DND-41 (cell line): ENCODE data around the gene SCGB1D2.

Experiments used
- CTCF ChIP-seq: IDR thresholded peaks from 2 replicates; pipeline ENCODE4 v1.5.1; 2012; ENCODE audit warnings: borderline replicate concordance, low read length, moderate library complexity, mild to moderate bottlenecking; ENCODE audit not compliant: poor library complexity, severe bottlenecking; ENCODE audit errors: extremely low read depth
- EZH2 ChIP-seq: IDR thresholded peaks from 3 replicates; pipeline ENCODE4 v1.6.1; 2012; ENCODE audit warnings: borderline replicate concordance, low read depth, mild to moderate bottlenecking, moderate library complexity, low read length, inconsistent platforms; ENCODE audit not compliant: severe bottlenecking

GRCh38 chr11:62236187-62236586, 5.9 kb upstream of the SCGB1D2 start:
- TF ChIP-seq CTCF (no peak), EZH2 (no peak)
